ENCODE measurements around the gene EPHB2. TPM values are rescaled to one million over a fixed set of nuclear protein-coding genes. Genes with fewer than 3 reads are reported as not detected.

The EPHB2 gene
- total RNA-seq, 2 experiments from 2014 or later = 0.08 TPM; not detected in 1

DNA sequence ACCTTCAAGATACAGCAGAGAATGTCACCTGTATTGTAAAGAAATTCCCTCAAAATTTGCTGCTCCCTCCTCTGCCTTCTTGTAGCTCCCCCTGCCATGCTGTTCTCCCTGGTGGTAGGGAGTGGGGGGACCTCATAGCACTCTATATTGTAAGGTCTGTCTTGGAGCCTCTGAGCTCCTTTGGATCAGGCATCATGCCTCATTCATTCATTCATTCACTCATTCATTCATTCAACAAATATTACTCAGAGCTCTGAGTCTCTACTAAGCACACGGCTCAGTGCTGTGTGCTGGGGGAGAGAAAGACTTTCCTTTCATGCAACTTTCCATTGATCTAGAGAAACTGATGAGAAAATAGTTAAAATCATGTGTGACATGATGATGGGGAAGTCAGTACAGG lies 27.1 kb upstream of the EPHB2 start:
- Histone ChIP-seq H3K27me3 (ENCODE audit: control insufficient read depth in 1 of 2, insufficient read depth in 2 of 2, low read length in 2 of 2) (peaks cover 0 to 4% of the 10 kb centered on the region in 2 experiments), H3K36me3 (ENCODE audit: insufficient read depth, low read length) (no peaks in the 10 kb centered on the region), H3K9me3 (ENCODE audit: control insufficient read depth in 1 of 2, insufficient read depth in 1 of 2, low read length in 2 of 2) (no peaks in the 10 kb centered on the region), H3K27ac (ENCODE audit: low read depth in 1 of 2, low read length in 2 of 2) (no peak overlapping the region), H3K4me3 (ENCODE audit: low read length) (no peak overlapping the region), H3K4me1 (ENCODE audit: insufficient read depth, low read length) (no peaks in the 10 kb centered on the region)
- TF ChIP-seq, protein P1, sequence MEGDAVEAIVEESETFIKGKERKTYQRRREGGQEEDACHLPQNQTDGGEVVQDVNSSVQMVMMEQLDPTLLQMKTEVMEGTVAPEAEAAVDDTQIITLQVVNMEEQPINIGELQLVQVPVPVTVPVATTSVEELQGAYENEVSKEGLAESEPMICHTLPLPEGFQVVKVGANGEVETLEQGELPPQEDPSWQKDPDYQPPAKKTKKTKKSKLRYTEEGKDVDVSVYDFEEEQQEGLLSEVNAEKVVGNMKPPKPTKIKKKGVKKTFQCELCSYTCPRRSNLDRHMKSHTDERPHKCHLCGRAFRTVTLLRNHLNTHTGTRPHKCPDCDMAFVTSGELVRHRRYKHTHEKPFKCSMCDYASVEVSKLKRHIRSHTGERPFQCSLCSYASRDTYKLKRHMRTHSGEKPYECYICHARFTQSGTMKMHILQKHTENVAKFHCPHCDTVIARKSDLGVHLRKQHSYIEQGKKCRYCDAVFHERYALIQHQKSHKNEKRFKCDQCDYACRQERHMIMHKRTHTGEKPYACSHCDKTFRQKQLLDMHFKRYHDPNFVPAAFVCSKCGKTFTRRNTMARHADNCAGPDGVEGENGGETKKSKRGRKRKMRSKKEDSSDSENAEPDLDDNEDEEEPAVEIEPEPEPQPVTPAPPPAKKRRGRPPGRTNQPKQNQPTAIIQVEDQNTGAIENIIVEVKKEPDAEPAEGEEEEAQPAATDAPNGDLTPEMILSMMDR (IDR thresholded peaks at IDR 0.05) = no peak
- no peak for ATAC-seq (ENCODE audit: poor library complexity)
- intact Hi-C loops (cut with DNase I, micrococcal nuclease) = no loop called here
- no peak overlapping the region for H3K27ac Mint-ChIP-seq
- H3K4me3 Mint-ChIP-seq = no peak overlapping the region
- POLR2A ChIA-PET = no interaction called here
- DNase-seq = no peak
- H3K27me3 Mint-ChIP-seq = peaks cover 33% of the 10 kb centered on the region
- no peaks in the 10 kb centered on the region for H3K36me3 Mint-ChIP-seq (ENCODE audit: low read depth)
- no peaks in the 10 kb centered on the region for H3K9me3 Mint-ChIP-seq
- CTCF ChIA-PET = no interaction called here
- no peaks in the 10 kb centered on the region for H3K4me1 Mint-ChIP-seq (ENCODE audit: low read depth)

DNA sequence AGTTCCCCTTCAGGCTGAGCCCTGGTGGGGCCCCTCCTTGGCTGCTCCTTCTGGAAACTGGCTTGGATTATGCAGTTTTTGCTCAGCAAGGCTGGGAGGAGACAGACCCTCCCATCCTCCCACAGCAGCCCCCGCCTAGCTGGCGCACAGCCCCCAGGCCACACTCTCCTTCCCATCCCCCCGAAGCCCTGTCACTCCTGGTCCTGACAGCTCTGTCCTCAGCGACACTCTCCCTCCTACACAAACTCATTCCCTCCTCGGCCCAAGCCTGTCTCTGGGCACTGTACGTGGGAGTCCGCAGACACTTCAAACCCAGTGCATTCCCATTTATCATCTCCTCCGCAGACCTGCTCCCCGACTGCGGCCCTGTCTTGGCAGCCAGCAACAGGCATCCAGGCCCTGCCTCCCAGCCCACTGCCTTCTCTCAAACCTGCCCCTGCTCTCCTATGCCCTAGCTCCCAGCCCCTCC lies 25.0 kb upstream of the EPHB2 start:
- Histone ChIP-seq H3K36me3 (ENCODE audit: insufficient read depth, low read length) (no peaks in the 10 kb centered on the region), H3K9me3 (ENCODE audit: control insufficient read depth in 1 of 2, insufficient read depth in 1 of 2, low read length in 2 of 2) (no peaks in the 10 kb centered on the region), H3K27ac (ENCODE audit: low read depth in 1 of 2, low read length in 2 of 2) (no peak overlapping the region), H3K27me3 (ENCODE audit: control insufficient read depth in 1 of 2, insufficient read depth in 2 of 2, low read length in 2 of 2) (peaks cover 4% of the 10 kb centered on the region in 2 experiments), H3K4me1 (ENCODE audit: insufficient read depth, low read length) (no peaks in the 10 kb centered on the region), H3K4me3 (ENCODE audit: low read length) (no peak overlapping the region)
- no peak overlapping the region for H3K27ac Mint-ChIP-seq
- H3K36me3 Mint-ChIP-seq (ENCODE audit: low read depth) = no peaks in the 10 kb centered on the region
- POLR2A ChIA-PET = no interaction called here
- no peak overlapping the region for H3K4me3 Mint-ChIP-seq
- H3K27me3 Mint-ChIP-seq = peaks cover 33% of the 10 kb centered on the region
- CTCF ChIA-PET = no interaction called here
- intact Hi-C loops (cut with DNase I, micrococcal nuclease) = no loop called here
- ATAC-seq (ENCODE audit: poor library complexity) (no peak), DNase-seq (no peak)
- no peaks in the 10 kb centered on the region for H3K4me1 Mint-ChIP-seq (ENCODE audit: low read depth)
- TF ChIP-seq, protein P1 (IDR thresholded peaks at IDR 0.05) = no peak
- no peaks in the 10 kb centered on the region for H3K9me3 Mint-ChIP-seq

DNA sequence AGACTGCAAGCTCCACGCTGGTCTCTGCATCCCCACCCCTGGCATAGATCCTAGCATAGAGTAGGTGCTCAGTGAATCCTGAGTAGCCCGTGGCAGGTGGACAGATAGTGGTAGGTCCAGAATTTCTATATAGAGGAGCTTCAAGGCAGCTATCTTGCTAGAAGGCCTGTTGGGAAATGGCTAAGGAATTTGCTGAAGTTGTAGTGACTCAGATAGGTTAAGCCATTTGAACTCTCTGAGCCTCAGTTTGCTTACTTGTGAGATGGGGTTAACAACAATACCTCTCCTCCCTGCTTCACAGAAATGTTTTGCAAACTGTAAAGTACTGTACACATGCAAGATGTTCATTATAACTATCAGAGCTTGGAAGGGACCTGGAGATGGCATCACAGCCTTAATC lies 23.4 kb upstream of the EPHB2 start:
- Mint-ChIP-seq H3K9me3 (no peaks in the 10 kb centered on the region), H3K4me1 (ENCODE audit: low read depth) (no peaks in the 10 kb centered on the region), H3K36me3 (ENCODE audit: low read depth) (no peaks in the 10 kb centered on the region), H3K4me3 (no peak overlapping the region), H3K27me3 (peaks cover 34% of the 10 kb centered on the region), H3K27ac (no peak overlapping the region)
- Histone ChIP-seq H3K27me3 (ENCODE audit: control insufficient read depth in 1 of 2, insufficient read depth in 2 of 2, low read length in 2 of 2) (peaks cover 4% of the 10 kb centered on the region in 2 experiments), H3K4me1 (ENCODE audit: insufficient read depth, low read length) (no peaks in the 10 kb centered on the region), H3K27ac (ENCODE audit: low read depth in 1 of 2, low read length in 2 of 2) (no peak overlapping the region), H3K4me3 (ENCODE audit: low read length) (no peak overlapping the region), H3K36me3 (ENCODE audit: insufficient read depth, low read length) (no peaks in the 10 kb centered on the region), H3K9me3 (ENCODE audit: control insufficient read depth in 1 of 2, insufficient read depth in 1 of 2, low read length in 2 of 2) (no peaks in the 10 kb centered on the region)
- DNase-seq (no peak), ATAC-seq (ENCODE audit: poor library complexity) (no peak)
- TF ChIP-seq, protein P1 (IDR thresholded peaks at IDR 0.05) = no peak
- POLR2A ChIA-PET = no interaction called here
- intact Hi-C loops (cut with DNase I, micrococcal nuclease) = no loop called here
- CTCF ChIA-PET = no interaction called here
